PFSK-1 (cell line): ENCODE measurements around the gene CFAP74.

Experiments
- FOXP2 ChIP-seq: optimal IDR thresholded peaks from 2 replicates; pipeline ENCODE3; 2011; ENCODE audit warnings: borderline replicate concordance, control low read depth, inconsistent platforms; ENCODE audit not compliant: insufficient read depth; ENCODE audit errors: extremely low read length, extremely low read depth
- POLR2AphosphoS5 ChIP-seq: IDR thresholded peaks from 2 replicates; pipeline ENCODE4 v1.6.1; 2012; ENCODE audit warnings: low read depth, mild to moderate bottlenecking, control low read depth, low read length, moderate library complexity
- SIN3A ChIP-seq: IDR thresholded peaks from 2 replicates; pipeline ENCODE4 v1.6.1; 2012; ENCODE audit warnings: mild to moderate bottlenecking, low read length, moderate library complexity, borderline replicate concordance; ENCODE audit not compliant: insufficient read depth
- TAF1 ChIP-seq: IDR thresholded peaks from 2 replicates; pipeline ENCODE4 v1.6.1; 2012; ENCODE audit warnings: low read length, control low read depth, borderline replicate concordance; ENCODE audit not compliant: insufficient read depth
- TF ChIP-seq, protein P1 (sequence below), 2 experiments: IDR thresholded peaks; 2 replicates each; pipeline versions ENCODE4 v1.6.1 to v1.8.0; 2011 to 2012; ENCODE audit warnings: low read depth in 2 of 2, low read length in 2 of 2, control low read depth in 1 of 2, inconsistent platforms in 1 of 2, mild to moderate bottlenecking in 1 of 2, moderate library complexity in 1 of 2; ENCODE audit not compliant: insufficient read depth in 1 of 2

CFAP74 gene

DNA sequence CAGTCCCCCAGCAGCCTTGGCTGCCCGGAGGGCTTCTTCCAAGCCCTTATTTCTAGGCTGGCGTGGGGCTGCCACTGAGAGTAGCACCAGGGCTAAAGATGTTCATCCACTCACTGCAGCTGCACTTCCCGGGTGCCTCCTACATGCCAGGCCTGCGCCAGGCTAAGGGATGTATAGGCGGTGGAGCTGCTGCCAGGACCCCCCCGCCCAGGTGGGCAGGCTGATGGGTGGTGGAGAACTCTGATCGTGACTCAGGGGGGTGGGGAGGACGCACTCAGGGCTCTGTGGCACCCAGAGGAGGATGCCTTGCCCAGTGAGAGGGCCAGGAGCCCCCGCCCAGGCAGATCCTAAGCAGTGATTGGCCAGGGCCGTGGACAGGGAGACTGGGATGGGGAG lies 34.1 kb downstream of the CFAP74 start:
- TF ChIP-seq SIN3A (no peak), TAF1 (no peak), FOXP2 (no peak)

DNA sequence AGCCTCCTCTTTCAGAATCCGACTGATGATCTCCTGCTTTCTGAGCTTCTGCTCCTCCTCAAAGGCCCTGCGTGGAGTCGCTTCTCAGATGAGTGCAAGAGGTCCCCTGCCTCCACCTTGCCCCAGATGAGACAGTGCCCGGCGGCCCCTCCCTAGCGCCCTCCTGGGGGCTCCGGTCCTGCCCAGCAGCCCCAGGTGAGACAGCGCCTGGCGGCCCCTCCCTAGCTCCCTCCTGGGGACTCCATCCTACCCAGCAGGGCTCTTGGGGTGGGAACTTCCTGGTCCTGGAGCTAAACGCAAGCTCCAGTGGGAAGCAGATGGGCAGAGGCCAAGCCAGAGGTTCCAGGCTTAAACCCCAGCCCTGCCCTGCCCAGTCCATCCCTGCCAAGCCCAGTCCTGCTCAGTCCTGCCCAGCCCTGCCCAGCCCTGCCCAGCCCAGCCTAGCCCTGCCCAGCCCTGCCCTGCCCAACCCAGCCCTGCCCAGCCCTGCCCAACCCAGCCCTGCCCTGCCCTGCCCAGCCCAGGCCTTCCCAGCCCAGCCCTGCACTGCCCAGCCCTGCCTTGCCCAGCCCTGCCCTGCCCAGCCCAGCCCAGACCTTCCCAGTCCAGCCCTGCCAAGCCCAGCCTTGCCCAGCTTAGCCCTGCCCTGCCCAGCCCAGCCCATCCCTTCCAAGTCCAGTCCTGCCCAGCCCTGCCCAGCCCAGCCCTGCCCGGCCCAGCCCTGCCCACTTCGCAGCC lies 34.6 kb downstream of the CFAP74 start:
- TF ChIP-seq FOXP2 (no peak), TAF1 (no peak)

DNA sequence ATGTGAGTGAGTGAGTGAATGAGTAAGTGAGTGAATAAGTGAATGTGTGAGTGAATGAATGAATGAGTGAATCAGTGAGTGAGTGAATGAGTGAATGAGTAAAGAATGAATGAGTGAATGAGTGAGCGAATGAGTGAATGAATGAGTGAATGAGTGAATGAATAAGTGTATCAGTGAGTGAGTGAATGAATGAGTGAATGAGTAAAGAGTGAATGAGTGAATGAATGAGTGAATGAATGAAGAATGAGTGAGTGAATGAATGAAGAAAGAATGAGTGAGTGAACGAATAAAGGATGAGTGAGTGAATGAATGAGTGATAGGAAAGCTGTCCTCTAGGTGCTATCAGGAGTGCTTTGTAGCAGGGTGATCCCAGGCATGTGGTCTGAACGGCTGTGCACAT lies 35.7 kb downstream of the CFAP74 start:
- TF ChIP-seq SIN3A (no peak), TAF1 (no peak), POLR2AphosphoS5 (no peak), FOXP2 (no peak)
- TF ChIP-seq, protein P1, sequence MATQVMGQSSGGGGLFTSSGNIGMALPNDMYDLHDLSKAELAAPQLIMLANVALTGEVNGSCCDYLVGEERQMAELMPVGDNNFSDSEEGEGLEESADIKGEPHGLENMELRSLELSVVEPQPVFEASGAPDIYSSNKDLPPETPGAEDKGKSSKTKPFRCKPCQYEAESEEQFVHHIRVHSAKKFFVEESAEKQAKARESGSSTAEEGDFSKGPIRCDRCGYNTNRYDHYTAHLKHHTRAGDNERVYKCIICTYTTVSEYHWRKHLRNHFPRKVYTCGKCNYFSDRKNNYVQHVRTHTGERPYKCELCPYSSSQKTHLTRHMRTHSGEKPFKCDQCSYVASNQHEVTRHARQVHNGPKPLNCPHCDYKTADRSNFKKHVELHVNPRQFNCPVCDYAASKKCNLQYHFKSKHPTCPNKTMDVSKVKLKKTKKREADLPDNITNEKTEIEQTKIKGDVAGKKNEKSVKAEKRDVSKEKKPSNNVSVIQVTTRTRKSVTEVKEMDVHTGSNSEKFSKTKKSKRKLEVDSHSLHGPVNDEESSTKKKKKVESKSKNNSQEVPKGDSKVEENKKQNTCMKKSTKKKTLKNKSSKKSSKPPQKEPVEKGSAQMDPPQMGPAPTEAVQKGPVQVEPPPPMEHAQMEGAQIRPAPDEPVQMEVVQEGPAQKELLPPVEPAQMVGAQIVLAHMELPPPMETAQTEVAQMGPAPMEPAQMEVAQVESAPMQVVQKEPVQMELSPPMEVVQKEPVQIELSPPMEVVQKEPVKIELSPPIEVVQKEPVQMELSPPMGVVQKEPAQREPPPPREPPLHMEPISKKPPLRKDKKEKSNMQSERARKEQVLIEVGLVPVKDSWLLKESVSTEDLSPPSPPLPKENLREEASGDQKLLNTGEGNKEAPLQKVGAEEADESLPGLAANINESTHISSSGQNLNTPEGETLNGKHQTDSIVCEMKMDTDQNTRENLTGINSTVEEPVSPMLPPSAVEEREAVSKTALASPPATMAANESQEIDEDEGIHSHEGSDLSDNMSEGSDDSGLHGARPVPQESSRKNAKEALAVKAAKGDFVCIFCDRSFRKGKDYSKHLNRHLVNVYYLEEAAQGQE (IDR thresholded peaks at IDR 0.05; ENCODE audit: insufficient read depth in 1 of 2, low read depth in 2 of 2, low read length in 2 of 2): no peak

DNA sequence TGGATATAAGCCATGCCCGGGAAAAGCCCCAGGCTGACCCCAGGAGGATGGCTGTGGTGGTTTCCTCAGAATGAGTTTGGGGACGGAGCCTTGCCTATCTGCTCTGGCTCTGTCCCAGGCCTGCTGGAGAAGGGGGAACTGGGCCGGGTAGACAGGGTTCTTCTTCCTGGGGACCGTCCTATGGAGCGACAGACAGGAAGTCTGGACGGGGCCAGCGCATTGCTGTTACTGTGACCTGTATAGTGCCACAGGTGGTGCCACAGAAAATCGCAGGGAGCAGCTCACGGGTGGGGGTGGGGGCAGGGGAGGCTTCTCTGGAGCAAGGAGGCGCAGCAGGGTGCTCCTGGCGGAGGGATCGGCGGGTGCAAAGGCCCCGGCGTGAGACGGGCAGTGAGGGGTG lies 36.4 kb downstream of the CFAP74 start:
- TF ChIP-seq, protein P1 (IDR thresholded peaks at IDR 0.05; ENCODE audit: insufficient read depth in 1 of 2, low read depth in 2 of 2, low read length in 2 of 2): no peak
- TF ChIP-seq FOXP2: no peak
- no peak for TF ChIP-seq POLR2AphosphoS5
- no peak for TF ChIP-seq SIN3A
- no peak for TF ChIP-seq TAF1

DNA sequence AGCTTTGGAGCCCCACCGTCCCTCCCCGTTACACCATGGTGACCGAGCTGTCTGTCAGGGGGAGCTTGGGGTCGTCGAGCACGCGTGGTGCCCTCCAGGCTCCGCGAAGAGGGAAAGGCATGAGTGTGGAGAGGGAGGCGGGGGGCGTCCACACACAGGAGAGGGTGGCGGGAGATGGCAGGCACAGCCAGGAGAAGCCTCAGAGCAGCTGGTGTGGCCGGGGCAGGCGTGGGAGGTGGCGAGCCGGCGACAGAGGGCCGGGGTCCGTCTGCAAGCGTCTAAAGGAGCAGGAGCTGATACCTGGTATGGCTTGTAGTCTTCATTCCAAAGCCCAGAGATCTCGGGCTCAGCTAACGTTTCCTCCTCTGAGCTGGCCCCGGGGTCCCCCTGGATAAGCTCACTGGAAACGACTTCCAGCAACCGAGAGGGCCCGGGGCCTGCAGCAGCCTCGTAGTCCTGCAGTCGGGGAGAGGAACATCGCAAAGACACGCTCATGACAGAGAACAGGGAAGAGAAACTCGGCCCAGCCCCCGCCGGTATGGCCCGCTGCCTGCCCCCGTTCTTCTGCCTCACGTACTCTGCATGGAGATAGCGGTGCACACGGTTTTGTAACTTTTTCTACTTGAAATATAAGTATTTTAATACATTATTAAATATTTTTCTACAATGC lies 37.4 kb downstream of the CFAP74 start:
- no peak for TF ChIP-seq SIN3A
- TF ChIP-seq, protein P1 (IDR thresholded peaks at IDR 0.05; ENCODE audit: insufficient read depth in 1 of 2, low read depth in 2 of 2, low read length in 2 of 2): no peak
- no peak for TF ChIP-seq TAF1
- TF ChIP-seq POLR2AphosphoS5: no peak
- no peak for TF ChIP-seq FOXP2

DNA sequence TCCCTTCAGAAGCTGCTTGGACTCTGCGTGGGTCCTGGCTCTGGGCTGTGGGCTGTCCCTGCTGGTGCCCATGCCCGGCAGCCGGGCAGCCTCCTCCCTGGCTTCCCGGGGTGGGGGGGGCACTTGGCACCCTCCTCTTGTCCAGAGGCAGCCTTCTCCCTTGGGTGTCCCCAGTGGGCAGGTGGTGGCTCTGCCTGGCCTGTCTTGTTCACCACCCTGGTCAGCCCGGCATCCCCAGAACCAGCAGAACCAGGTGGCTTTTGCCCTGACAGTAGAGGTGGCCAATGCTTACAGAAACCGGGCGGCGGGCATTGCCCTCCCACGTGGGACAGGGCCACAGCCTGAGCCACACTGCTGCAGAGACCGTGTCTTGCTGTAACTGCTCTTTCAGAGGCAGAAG lies 38.0 kb downstream of the CFAP74 start:
- TF ChIP-seq TAF1: no peak

DNA sequence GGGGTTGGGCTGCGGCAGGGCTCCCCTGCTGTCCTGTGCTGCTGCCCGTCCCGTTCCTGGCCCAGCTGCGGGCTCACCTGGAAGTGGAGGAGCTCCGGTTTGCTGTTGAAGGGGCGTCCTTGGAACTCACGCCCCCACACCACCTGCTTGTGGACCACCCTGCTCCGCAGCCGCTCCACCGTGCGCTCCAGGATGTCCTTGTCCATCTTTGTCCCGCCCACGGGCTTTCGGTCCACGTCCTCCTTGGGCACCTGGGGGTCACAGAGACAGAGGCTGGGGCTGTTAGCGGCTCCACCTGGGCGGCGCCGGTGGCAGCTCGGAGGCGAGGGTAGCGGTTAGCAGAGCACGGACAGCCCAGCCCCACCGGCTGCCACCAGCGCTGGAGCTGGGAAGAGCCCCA lies 38.8 kb downstream of the CFAP74 start:
- TF ChIP-seq, protein P1 (IDR thresholded peaks at IDR 0.05; ENCODE audit: insufficient read depth in 1 of 2, low read depth in 2 of 2, low read length in 2 of 2): no peak
- TF ChIP-seq FOXP2 (no peak), TAF1 (no peak), SIN3A (no peak), POLR2AphosphoS5 (no peak)
